ENCODE data around the gene MADD. TPM values are rescaled to one million over a fixed set of nuclear protein-coding genes. Genes with fewer than 3 reads are reported as not detected.

Gene MADD
- total RNA-seq, 4 donors from 2014 or later = 29.0 to 49.7 (median 38.1) TPM

DNA sequence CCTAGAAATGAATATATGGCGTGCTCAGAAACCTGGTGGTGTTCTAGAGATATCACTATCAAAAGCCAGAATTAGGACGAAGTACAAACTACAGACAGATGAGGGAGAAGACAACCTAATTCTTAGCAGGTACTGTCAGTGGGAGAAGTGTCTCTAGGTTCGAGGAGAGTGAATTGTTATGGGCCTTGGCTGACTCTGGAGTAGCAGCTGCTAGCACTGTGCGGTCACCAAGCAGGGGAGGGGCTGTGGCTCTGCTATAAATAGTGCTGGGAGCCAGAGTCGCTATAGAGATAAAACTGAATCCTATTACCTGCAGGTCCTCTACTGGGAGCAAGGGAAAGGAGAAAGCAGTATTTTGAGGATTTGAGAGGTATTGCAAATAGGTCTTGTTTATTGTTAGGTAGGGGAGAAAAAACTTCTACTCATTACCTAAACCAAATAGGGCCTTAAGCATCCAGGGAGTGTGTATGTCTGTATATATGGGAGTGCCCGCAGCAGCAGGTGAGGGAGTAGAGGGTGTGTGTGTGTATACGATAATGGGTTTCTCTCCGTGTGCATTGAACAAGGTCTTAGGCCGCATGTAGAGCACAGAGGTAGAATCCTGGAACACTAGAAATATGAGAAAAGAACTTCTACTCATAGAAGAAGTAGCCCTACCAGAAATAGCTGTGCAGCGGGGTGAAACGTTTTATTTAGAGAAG, 2.2 kb downstream of the MADD start:
- Histone ChIP-seq H3K36me3 (peaks cover 25 to 27% of the 10 kb centered on the region in 2 donors), H3K27ac (no peak overlapping the region), H3K27me3 (no peaks in the 10 kb centered on the region), H3K4me3 (replicated peaks in 1 of 3) (no peak overlapping the region), H3K4me1 (peaks cover 12 to 26% of the 10 kb centered on the region in 2 donors), H3K9me3 (no peaks in the 10 kb centered on the region)
- 52 to 60% methylated on average over 11 of the region's 11 CpGs for WGBS, 2 donors
- intact Hi-C loops (cut with DNase I) = loop anchor here (10.0 kb wide), 1 partner anchor 73 kb away; no protein-coding TSS in a partner anchor
- TF ChIP-seq CTCF (IDR thresholded peaks at IDR 0.05) (no peak), POLR2A (IDR thresholded peaks at IDR 0.05) (no peak)
- DNase-seq = no peak

DNA sequence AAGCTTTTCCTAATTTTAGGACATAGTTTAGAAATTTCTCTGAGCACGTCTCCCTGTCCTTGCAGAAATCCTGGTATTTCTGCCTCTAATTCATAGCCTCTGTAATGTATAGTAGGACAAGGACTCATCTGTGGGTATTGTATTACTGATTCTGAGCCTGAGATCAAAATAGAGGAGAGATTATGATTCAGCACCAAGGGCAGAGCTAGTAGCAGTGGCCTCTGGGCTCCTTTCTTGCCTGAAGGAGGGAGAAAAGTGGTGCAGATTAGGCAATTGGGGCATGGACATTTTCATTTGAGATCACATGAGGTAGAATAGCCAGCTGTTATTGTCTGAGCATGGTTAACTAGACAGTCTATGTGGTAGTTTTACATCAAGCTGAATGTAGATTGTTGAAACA, 2.8 kb downstream of the MADD start:
- Histone ChIP-seq H3K27me3 (no peaks in the 10 kb centered on the region), H3K27ac (no peak overlapping the region), H3K36me3 (peaks cover 31 to 33% of the 10 kb centered on the region in 2 donors), H3K4me3 (replicated peaks in 1 of 3) (no peak overlapping the region), H3K4me1 (peaks cover 12 to 26% of the 10 kb centered on the region in 2 donors), H3K9me3 (no peaks in the 10 kb centered on the region)
- 0% methylated on average over 1 of the region's 1 CpG for WGBS, 2 donors
- intact Hi-C loops (cut with DNase I) = loop anchor here (10.0 kb wide), 1 partner anchor 72 kb away; no protein-coding TSS in a partner anchor
- DNase-seq = no peak
- TF ChIP-seq CTCF (IDR thresholded peaks at IDR 0.05) (no peak), POLR2A (IDR thresholded peaks at IDR 0.05) (no peak)

GRCh38 chr11:47274495-47275235, 4.7 kb downstream of the MADD start:
- Histone ChIP-seq H3K27me3 (no peaks in the 10 kb centered on the region), H3K4me3 (replicated peaks in 1 of 3) (no peak overlapping the region), H3K36me3 (peaks cover 48 to 49% of the 10 kb centered on the region in 2 donors), H3K27ac (no peak overlapping the region), H3K4me1 (peaks cover 12 to 16% of the 10 kb centered on the region in 2 donors), H3K9me3 (no peaks in the 10 kb centered on the region)
- intact Hi-C loops (cut with DNase I) = loop anchor here (10.0 kb wide), 1 partner anchor 70 kb away; no protein-coding TSS in a partner anchor
- 96% methylated on average over 28 of the region's 28 CpGs for WGBS, 2 donors
- DNase-seq = no peak
- TF ChIP-seq CTCF (IDR thresholded peaks at IDR 0.05) (no peak), POLR2A (IDR thresholded peaks at IDR 0.05) (no peak)

GRCh38 chr11:47276923-47277322, 7.0 kb downstream of the MADD start:
- H3K4me1 ChIP-seq = peaks cover 0 to 8% of the 10 kb centered on the region in 2 donors
- no peaks in the 10 kb centered on the region for H3K9me3 ChIP-seq
- no peak for DNase-seq
- intact Hi-C loops (cut with DNase I) = loop anchor here (10.0 kb wide), 1 partner anchor 68 kb away; no protein-coding TSS in a partner anchor
- H3K4me3 ChIP-seq (replicated peaks in 1 of 3) = no peak overlapping the region
- TF ChIP-seq CTCF (IDR thresholded peaks at IDR 0.05) = no peak
- TF ChIP-seq POLR2A (IDR thresholded peaks at IDR 0.05) = no peak
- WGBS, 2 donors = 98% methylated on average over 4 of the region's 4 CpGs
- no peak overlapping the region for H3K27ac ChIP-seq
- H3K27me3 ChIP-seq = no peaks in the 10 kb centered on the region
- H3K36me3 ChIP-seq = peaks cover 69 to 71% of the 10 kb centered on the region in 2 donors

All from thyroid gland (tissue), 4 donors.